GM23338 (cell line): Measurements from ENCODE around the gene ATG4C.

Experiments
- CREB1 ChIP-seq: fragments of 250-450 bp; sonication (Bioruptor Pico); IDR thresholded peaks from 2 replicates; pipeline ENCODE4 v1.5.0; 2020; ENCODE audit warnings: low read depth, mild to moderate bottlenecking, moderate library complexity
- CTCF ChIP-seq, 2 experiments: fragments of 200-600 bp in 1 of 2; sonication (generic) in 1 of 2; conservative IDR thresholded peaks; 2 replicates each; pipeline versions ENCODE4 v1.5.1 to v1.6.1; 2016 to 2017; ENCODE audit warnings: antibody characterized with exemption in 2 of 2, low read depth in 2 of 2, mild to moderate bottlenecking in 2 of 2, moderate library complexity in 1 of 2
- EZH2 ChIP-seq: fragments of 200-600 bp; sonication (generic); IDR thresholded peaks from one replicate; pipeline ENCODE4 v1.8.0; 2017; ENCODE audit warnings: antibody characterized with exemption, mild to moderate bottlenecking, low read depth; ENCODE audit not compliant: unreplicated experiment
- EZH2phosphoT487 ChIP-seq: fragments of 200-600 bp; sonication (generic); IDR thresholded peaks from one replicate; pipeline ENCODE4 v1.8.1; 2018; ENCODE audit warnings: antibody characterized with exemption; ENCODE audit not compliant: unreplicated experiment
- POLR2AphosphoS5 ChIP-seq: IDR thresholded peaks from 2 replicates; pipeline ENCODE4 v1.6.1; 2016; ENCODE audit warnings: antibody characterized with exemption, low read depth
- REST ChIP-seq: IDR thresholded peaks from one replicate; pipeline ENCODE4 v1.6.1; 2018; ENCODE audit warnings: antibody characterized with exemption; ENCODE audit not compliant: unreplicated experiment
- ZNF331 ChIP-seq: fragments of 250-450 bp; sonication (Bioruptor Pico); IDR thresholded peaks from 2 replicates; pipeline ENCODE4 v1.5.0; 2020; ENCODE audit warnings: low read depth, mild to moderate bottlenecking, moderate library complexity

- TF ChIP-seq POLR2AphosphoS5 (no peak), CTCF (conservative IDR thresholded peaks at IDR 0.05; ENCODE audit: low read depth in 2 of 2) (no peak), EZH2 (no peak), REST (no peak), CREB1 (CRISPR knock-in tag) (no peak), EZH2phosphoT487 (no peak), ZNF331 (CRISPR knock-in tag) (no peak)
Measured at GRCh38 chr1:62781841-62782543, 1.9 kb upstream of the ATG4C start.
